ENCODE measurements around the gene AGER.
A peak's percentile ranks its signal among the peaks of the same experiment; 100 is the strongest.

Gene AGER

DNA sequence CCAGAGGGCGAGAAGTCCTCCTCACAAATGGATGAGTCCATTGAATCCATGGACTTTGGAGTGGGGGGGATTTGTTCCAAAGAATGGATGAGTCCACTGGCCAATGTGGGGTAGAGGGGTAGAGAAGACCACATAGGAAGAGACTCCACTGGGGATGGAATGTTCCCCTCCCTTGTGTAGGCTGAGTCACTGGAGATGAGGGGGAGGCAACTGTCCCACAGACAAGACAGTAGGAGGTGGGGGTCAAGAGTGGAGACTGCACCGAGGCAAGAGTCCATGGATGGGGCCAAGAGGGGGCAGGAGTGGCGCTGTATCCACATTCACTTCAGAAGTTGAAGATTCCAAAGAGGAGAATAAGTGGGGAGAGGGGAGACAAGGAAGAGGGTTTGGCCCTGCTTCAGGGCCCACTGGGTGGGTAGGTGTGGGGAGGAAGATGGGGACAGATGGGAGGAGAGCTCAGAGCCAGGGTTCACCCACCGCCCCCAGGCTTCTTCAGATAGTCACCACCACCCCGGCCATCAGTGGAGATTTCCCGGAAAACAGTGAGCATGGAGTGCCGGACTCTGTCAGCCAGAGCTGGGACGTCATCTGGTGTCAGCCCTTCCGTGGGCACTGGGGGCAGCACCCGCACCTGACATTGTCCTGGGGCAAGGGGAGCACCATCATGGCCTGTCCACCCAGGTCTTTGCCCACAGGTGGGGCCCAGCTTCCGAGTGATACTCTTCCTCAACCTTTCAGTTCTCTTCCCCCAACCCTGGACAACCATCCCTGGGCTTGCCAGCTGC, 15.1 kb downstream of the AGER start:
- TF ChIP-seq ZFP30 (CRISPR knock-in tag; IDR thresholded peaks at IDR 0.05) (no peak), ZFP3 (CRISPR knock-in tag; IDR thresholded peaks at IDR 0.05) (no peak), OSR1 (CRISPR knock-in tag; IDR thresholded peaks at IDR 0.05) (no peak), PPARA (CRISPR knock-in tag; IDR thresholded peaks at IDR 0.05; ENCODE audit: borderline replicate concordance) (no peak), ZC3H10 (CRISPR knock-in tag; IDR thresholded peaks at IDR 0.05) (no peak), RARB (CRISPR knock-in tag; IDR thresholded peaks at IDR 0.05) (no peak), TOX (CRISPR knock-in tag; IDR thresholded peaks at IDR 0.05; ENCODE audit: borderline replicate concordance) (no peak), ARNTL (CRISPR knock-in tag; IDR thresholded peaks at IDR 0.05; ENCODE audit: borderline replicate concordance, low read depth) (no peak), GLIS3 (CRISPR knock-in tag; IDR thresholded peaks at IDR 0.05) (no peak)
- TF ChIP-seq, protein P1, sequence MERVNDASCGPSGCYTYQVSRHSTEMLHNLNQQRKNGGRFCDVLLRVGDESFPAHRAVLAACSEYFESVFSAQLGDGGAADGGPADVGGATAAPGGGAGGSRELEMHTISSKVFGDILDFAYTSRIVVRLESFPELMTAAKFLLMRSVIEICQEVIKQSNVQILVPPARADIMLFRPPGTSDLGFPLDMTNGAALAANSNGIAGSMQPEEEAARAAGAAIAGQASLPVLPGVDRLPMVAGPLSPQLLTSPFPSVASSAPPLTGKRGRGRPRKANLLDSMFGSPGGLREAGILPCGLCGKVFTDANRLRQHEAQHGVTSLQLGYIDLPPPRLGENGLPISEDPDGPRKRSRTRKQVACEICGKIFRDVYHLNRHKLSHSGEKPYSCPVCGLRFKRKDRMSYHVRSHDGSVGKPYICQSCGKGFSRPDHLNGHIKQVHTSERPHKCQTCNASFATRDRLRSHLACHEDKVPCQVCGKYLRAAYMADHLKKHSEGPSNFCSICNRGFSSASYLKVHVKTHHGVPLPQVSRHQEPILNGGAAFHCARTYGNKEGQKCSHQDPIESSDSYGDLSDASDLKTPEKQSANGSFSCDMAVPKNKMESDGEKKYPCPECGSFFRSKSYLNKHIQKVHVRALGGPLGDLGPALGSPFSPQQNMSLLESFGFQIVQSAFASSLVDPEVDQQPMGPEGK (CRISPR knock-in tag; IDR thresholded peaks at IDR 0.05; ENCODE audit: borderline replicate concordance): no peak
- TF ChIP-seq, protein P2, sequence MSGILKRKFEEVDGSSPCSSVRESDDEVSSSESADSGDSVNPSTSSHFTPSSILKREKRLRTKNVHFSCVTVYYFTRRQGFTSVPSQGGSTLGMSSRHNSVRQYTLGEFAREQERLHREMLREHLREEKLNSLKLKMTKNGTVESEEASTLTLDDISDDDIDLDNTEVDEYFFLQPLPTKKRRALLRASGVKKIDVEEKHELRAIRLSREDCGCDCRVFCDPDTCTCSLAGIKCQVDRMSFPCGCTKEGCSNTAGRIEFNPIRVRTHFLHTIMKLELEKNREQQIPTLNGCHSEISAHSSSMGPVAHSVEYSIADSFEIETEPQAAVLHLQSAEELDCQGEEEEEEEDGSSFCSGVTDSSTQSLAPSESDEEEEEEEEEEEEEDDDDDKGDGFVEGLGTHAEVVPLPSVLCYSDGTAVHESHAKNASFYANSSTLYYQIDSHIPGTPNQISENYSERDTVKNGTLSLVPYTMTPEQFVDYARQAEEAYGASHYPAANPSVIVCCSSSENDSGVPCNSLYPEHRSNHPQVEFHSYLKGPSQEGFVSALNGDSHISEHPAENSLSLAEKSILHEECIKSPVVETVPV (CRISPR knock-in tag; IDR thresholded peaks at IDR 0.05): no peak
- TF ChIP-seq, protein P3, sequence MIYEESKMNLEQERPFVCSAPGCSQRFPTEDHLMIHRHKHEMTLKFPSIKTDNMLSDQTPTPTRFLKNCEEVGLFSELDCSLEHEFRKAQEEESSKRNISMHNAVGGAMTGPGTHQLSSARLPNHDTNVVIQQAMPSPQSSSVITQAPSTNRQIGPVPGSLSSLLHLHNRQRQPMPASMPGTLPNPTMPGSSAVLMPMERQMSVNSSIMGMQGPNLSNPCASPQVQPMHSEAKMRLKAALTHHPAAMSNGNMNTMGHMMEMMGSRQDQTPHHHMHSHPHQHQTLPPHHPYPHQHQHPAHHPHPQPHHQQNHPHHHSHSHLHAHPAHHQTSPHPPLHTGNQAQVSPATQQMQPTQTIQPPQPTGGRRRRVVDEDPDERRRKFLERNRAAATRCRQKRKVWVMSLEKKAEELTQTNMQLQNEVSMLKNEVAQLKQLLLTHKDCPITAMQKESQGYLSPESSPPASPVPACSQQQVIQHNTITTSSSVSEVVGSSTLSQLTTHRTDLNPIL (CRISPR knock-in tag; IDR thresholded peaks at IDR 0.05; ENCODE audit: low read depth): no peak
- TF ChIP-seq, protein P4, sequence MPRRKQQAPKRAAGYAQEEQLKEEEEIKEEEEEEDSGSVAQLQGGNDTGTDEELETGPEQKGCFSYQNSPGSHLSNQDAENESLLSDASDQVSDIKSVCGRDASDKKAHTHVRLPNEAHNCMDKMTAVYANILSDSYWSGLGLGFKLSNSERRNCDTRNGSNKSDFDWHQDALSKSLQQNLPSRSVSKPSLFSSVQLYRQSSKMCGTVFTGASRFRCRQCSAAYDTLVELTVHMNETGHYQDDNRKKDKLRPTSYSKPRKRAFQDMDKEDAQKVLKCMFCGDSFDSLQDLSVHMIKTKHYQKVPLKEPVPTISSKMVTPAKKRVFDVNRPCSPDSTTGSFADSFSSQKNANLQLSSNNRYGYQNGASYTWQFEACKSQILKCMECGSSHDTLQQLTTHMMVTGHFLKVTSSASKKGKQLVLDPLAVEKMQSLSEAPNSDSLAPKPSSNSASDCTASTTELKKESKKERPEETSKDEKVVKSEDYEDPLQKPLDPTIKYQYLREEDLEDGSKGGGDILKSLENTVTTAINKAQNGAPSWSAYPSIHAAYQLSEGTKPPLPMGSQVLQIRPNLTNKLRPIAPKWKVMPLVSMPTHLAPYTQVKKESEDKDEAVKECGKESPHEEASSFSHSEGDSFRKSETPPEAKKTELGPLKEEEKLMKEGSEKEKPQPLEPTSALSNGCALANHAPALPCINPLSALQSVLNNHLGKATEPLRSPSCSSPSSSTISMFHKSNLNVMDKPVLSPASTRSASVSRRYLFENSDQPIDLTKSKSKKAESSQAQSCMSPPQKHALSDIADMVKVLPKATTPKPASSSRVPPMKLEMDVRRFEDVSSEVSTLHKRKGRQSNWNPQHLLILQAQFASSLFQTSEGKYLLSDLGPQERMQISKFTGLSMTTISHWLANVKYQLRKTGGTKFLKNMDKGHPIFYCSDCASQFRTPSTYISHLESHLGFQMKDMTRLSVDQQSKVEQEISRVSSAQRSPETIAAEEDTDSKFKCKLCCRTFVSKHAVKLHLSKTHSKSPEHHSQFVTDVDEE (CRISPR knock-in tag; IDR thresholded peaks at IDR 0.05): no peak
- ATAC-seq: 0 out of 3 replicates have a peak, but pooled peaks have one; percentile 11

DNA sequence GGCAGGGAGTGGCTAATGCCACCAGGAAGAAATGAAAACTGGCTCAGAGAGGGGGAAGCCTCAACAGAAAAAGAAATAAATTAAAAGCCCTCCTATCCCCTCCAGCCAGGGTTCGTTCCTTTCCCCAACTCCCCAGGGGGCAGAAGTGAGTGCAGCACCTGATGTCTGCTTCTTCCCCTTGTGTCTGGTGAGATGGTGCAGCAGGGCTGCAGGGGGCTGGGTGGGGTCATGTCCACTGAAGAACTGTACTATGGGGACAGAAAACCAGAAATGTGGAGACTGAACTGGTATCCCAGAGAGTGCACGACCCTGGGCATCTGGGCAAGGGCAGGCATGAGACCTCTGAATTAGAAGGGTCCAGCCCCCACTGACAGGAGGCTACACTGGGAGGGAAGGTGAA, 15.7 kb downstream of the AGER start:
- TF ChIP-seq, protein P4 (CRISPR knock-in tag; IDR thresholded peaks at IDR 0.05): no peak
- TF ChIP-seq, protein P2 (CRISPR knock-in tag; IDR thresholded peaks at IDR 0.05): no peak
- no peak for TF ChIP-seq ZNF565 (CRISPR knock-in tag; conservative IDR thresholded peaks at IDR 0.05; ENCODE audit: low read depth)
- TF ChIP-seq ZFP30 (CRISPR knock-in tag; IDR thresholded peaks at IDR 0.05): no peak
- TF ChIP-seq ZC3H10 (CRISPR knock-in tag; IDR thresholded peaks at IDR 0.05): no peak
- TF ChIP-seq ZNF8 (CRISPR knock-in tag; IDR thresholded peaks at IDR 0.05): no peak
- no peak for TF ChIP-seq TCF4 (CRISPR knock-in tag; IDR thresholded peaks at IDR 0.05; ENCODE audit: borderline replicate concordance)
- TF ChIP-seq, protein P5, sequence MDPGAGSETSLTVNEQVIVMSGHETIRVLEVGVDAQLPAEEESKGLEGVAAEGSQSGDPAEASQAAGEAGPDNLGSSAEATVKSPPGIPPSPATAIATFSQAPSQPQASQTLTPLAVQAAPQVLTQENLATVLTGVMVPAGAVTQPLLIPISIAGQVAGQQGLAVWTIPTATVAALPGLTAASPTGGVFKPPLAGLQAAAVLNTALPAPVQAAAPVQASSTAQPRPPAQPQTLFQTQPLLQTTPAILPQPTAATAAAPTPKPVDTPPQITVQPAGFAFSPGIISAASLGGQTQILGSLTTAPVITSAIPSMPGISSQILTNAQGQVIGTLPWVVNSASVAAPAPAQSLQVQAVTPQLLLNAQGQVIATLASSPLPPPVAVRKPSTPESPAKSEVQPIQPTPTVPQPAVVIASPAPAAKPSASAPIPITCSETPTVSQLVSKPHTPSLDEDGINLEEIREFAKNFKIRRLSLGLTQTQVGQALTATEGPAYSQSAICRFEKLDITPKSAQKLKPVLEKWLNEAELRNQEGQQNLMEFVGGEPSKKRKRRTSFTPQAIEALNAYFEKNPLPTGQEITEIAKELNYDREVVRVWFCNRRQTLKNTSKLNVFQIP (CRISPR knock-in tag; IDR thresholded peaks at IDR 0.05; ENCODE audit: borderline replicate concordance, low read depth): no peak
- no peak for TF ChIP-seq OSR1 (CRISPR knock-in tag; IDR thresholded peaks at IDR 0.05)
- no peak for TF ChIP-seq TOX (CRISPR knock-in tag; IDR thresholded peaks at IDR 0.05; ENCODE audit: borderline replicate concordance)
- no peak for TF ChIP-seq PPARA (CRISPR knock-in tag; IDR thresholded peaks at IDR 0.05; ENCODE audit: borderline replicate concordance)
- no peak for ATAC-seq
